Measurements from ENCODE around the gene MOCS2. TPM values are rescaled to one million over a fixed set of nuclear protein-coding genes. Genes with fewer than 3 reads are reported as not detected.
A peak's percentile ranks its signal among the peaks of the same experiment; 100 is the strongest.
"Not testable (repeated sequence)": the region's sequence is repeated elsewhere in the genome, so short reads cannot be mapped to it uniquely, and the experiment has no call there.

MOCS2 gene
- total RNA-seq, 1 experiment from 2014 or later = 23.6 TPM

GRCh38 chr5:53112909-53113308, 3.4 kb upstream of the MOCS2 start:
- H3K4me2 ChIP-seq = no peak overlapping the region
- H3F3A ChIP-seq (ENCODE audit: insufficient read depth, low read depth) = no peaks in the 10 kb centered on the region
- no TSS peak for BruUV-seq (replicated peaks)
- peaks cover 10% of the 10 kb centered on the region for H3K79me2 ChIP-seq (ENCODE audit: low read depth)
- no peak overlapping the region for H3K27ac ChIP-seq
- H3K9me3 ChIP-seq (ENCODE audit: insufficient read depth, low read depth) = no peaks in the 10 kb centered on the region
- H2AFZ ChIP-seq = no peak overlapping the region
- DNase-seq = no peak
- no peaks in the 10 kb centered on the region for H3K27me3 ChIP-seq (ENCODE audit: insufficient read depth, low read depth)
- no peaks in the 10 kb centered on the region for H4K20me1 ChIP-seq (ENCODE audit: insufficient read depth)
- no peak overlapping the region for H3K4me3 ChIP-seq
- CTCF ChIA-PET = no interaction called here
- no peaks in the 10 kb centered on the region for H3K36me3 ChIP-seq (ENCODE audit: low read depth)
- peaks cover 18% of the 10 kb centered on the region for H3K4me1 ChIP-seq (replicated peaks; ENCODE audit: insufficient read depth)
- TF ChIP-seq CTCF (conservative IDR thresholded peaks at IDR 0.05) (no peak), EZH2 (IDR thresholded peaks at IDR 0.05; ENCODE audit: low read depth) (no peak)
- POLR2A ChIA-PET (ENCODE audit: unreplicated experiment) = no interaction called here
- intact Hi-C loops (cut with micrococcal nuclease; ENCODE audit: unreplicated experiment) = no loop called here
- H3K9me2 ChIP-seq (ENCODE audit: insufficient read depth) = no peaks in the 10 kb centered on the region

- H3F3A ChIP-seq (ENCODE audit: insufficient read depth, low read depth); H3K4me3 ChIP-seq; intact Hi-C loops (cut with micrococcal nuclease; ENCODE audit: unreplicated experiment); H3K36me3 ChIP-seq (ENCODE audit: low read depth); POLR2A ChIA-PET (ENCODE audit: unreplicated experiment); H2AFZ ChIP-seq; H3K4me2 ChIP-seq; H3K9me2 ChIP-seq (ENCODE audit: insufficient read depth); CTCF ChIA-PET; H3K27me3 ChIP-seq (ENCODE audit: insufficient read depth, low read depth); H3K9me3 ChIP-seq (ENCODE audit: insufficient read depth, low read depth); H4K20me1 ChIP-seq (ENCODE audit: insufficient read depth); DNase-seq; BruUV-seq (replicated peaks); H3K27ac ChIP-seq: not testable (repeated sequence)
- Histone ChIP-seq H3K4me1 (replicated peaks; ENCODE audit: insufficient read depth) (peaks cover 18% of the 10 kb centered on the region), H3K79me2 (ENCODE audit: low read depth) (peaks cover 10% of the 10 kb centered on the region)
These were observed 2.8 kb upstream of the MOCS2 start for GRCh38 chr5:53112307-53112706.

GRCh38 chr5:53111139-53111538, 1.6 kb upstream of the MOCS2 start:
- TF ChIP-seq EZH2 (IDR thresholded peaks at IDR 0.05; ENCODE audit: low read depth) = no peak
- TF ChIP-seq CTCF (conservative IDR thresholded peaks at IDR 0.05) = no peak
- no peak overlapping the region for H2AFZ ChIP-seq
- intact Hi-C loops (cut with micrococcal nuclease; ENCODE audit: unreplicated experiment) = no loop called here
- no peaks in the 10 kb centered on the region for H3K36me3 ChIP-seq (ENCODE audit: low read depth)
- H3K4me2 ChIP-seq = peak overlapping the region; percentile 88
- CTCF ChIA-PET = no interaction called here
- peaks cover 18% of the 10 kb centered on the region for H3K4me1 ChIP-seq (replicated peaks; ENCODE audit: insufficient read depth)
- no peaks in the 10 kb centered on the region for H3K27me3 ChIP-seq (ENCODE audit: insufficient read depth, low read depth)
- no peak overlapping the region for H3K27ac ChIP-seq
- DNase-seq = no peak
- H3F3A ChIP-seq (ENCODE audit: insufficient read depth, low read depth) = no peaks in the 10 kb centered on the region
- POLR2A ChIA-PET (ENCODE audit: unreplicated experiment) = no interaction called here
- H4K20me1 ChIP-seq (ENCODE audit: insufficient read depth) = no peaks in the 10 kb centered on the region
- H3K9me3 ChIP-seq (ENCODE audit: insufficient read depth, low read depth) = no peaks in the 10 kb centered on the region
- H3K4me3 ChIP-seq = no peak overlapping the region
- no peaks in the 10 kb centered on the region for H3K9me2 ChIP-seq (ENCODE audit: insufficient read depth)
- H3K79me2 ChIP-seq (ENCODE audit: low read depth) = peaks cover 10% of the 10 kb centered on the region
- BruUV-seq (replicated peaks) = no TSS peak

GRCh38 chr5:53110156-53110555, 599 bp upstream of the MOCS2 start:
- intact Hi-C loops (cut with micrococcal nuclease; ENCODE audit: unreplicated experiment) = no loop called here
- no peak overlapping the region for H3K27ac ChIP-seq
- DNase-seq = peak in 1 of 2 experiments; percentile 5

More at GRCh38 chr5:53110156-53110555, 599 bp upstream of the MOCS2 start:
- H2AFZ ChIP-seq = peak overlapping the region; percentile 91
- H3K36me3 ChIP-seq (ENCODE audit: low read depth) = no peaks in the 10 kb centered on the region
- peak overlapping the region; percentile 67 for H3K4me3 ChIP-seq
- no peaks in the 10 kb centered on the region for H4K20me1 ChIP-seq (ENCODE audit: insufficient read depth)
- no peaks in the 10 kb centered on the region for H3F3A ChIP-seq (ENCODE audit: insufficient read depth, low read depth)
- H3K27me3 ChIP-seq (ENCODE audit: insufficient read depth, low read depth) = no peaks in the 10 kb centered on the region
- no peaks in the 10 kb centered on the region for H3K9me2 ChIP-seq (ENCODE audit: insufficient read depth)
- H3K9me3 ChIP-seq (ENCODE audit: insufficient read depth, low read depth) = no peaks in the 10 kb centered on the region
- ChIA-PET POLR2A (ENCODE audit: unreplicated experiment) (interaction anchor here (0.6 kb wide), 1 partner anchor 120 kb away, joined by 16 read pairs; no protein-coding TSS in a partner anchor), CTCF (interaction anchor here (0.7 to 0.9 kb wide), 2 partner anchors 162 to 193 kb away, joined by 3 to 4 read pairs; no protein-coding TSS in a partner anchor)
- H3K4me1 ChIP-seq (replicated peaks; ENCODE audit: insufficient read depth) = peaks cover 18% of the 10 kb centered on the region
- H3K79me2 ChIP-seq (ENCODE audit: low read depth) = peaks cover 10% of the 10 kb centered on the region
- TF ChIP-seq EZH2 (IDR thresholded peaks at IDR 0.05; ENCODE audit: low read depth) = no peak
- no peak for TF ChIP-seq CTCF (conservative IDR thresholded peaks at IDR 0.05)
- peak overlapping the region; percentile 88 for H3K4me2 ChIP-seq
- BruUV-seq (replicated peaks) = TSS peak; percentile 95
